Trophoblast cell (in vitro differentiated cells and primary cell): ENCODE data around the gene DAP3.
"Not testable (repeated sequence)": the region's sequence is repeated elsewhere in the genome, so short reads cannot be mapped to it uniquely, and the experiment has no call there.

ENCODE experiments used
- DNase-seq, 2 donors: peaks; one replicate each; pipeline ENCODE4 v3.0.0-alpha.2; 2016
- H2AFZ ChIP-seq: 2 replicates; pipeline ENCODE4 v1.6.1; 2013; ENCODE audit warnings: low read length, moderate library complexity, mild to moderate bottlenecking; ENCODE audit not compliant: insufficient read depth, poor library complexity
- H2AK5ac ChIP-seq: 2 replicates; pipeline ENCODE4 v1.6.1; 2013; ENCODE audit warnings: mild to moderate bottlenecking, low read length
- H2BK120ac ChIP-seq: 2 replicates; pipeline ENCODE4 v1.6.1; 2013; ENCODE audit warnings: low read length, mild to moderate bottlenecking, moderate library complexity; ENCODE audit not compliant: insufficient read depth, poor library complexity
- H2BK12ac ChIP-seq: 2 replicates; pipeline ENCODE4 v1.6.1; 2013; ENCODE audit warnings: mild to moderate bottlenecking, low read length, moderate library complexity
- H2BK5ac ChIP-seq: 2 replicates; pipeline ENCODE4 v1.6.1; 2013; ENCODE audit warnings: low read length, low read depth, moderate library complexity, mild to moderate bottlenecking; ENCODE audit not compliant: poor library complexity
- H3K14ac ChIP-seq: 2 replicates; pipeline ENCODE4 v1.6.1; 2013; ENCODE audit warnings: mild to moderate bottlenecking, low read length
- H3K18ac ChIP-seq: 2 replicates; pipeline ENCODE4 v1.6.1; 2013; ENCODE audit warnings: mild to moderate bottlenecking, low read length
- H3K23ac ChIP-seq: 2 replicates; pipeline ENCODE4 v1.6.1; 2013; ENCODE audit warnings: low read length
- H3K27ac ChIP-seq: 2 replicates; pipeline ENCODE4 v1.5.1; 2013; ENCODE audit warnings: low read depth, mild to moderate bottlenecking, inconsistent platforms, low read length, moderate library complexity
- H3K27me3 ChIP-seq: 2 replicates; pipeline ENCODE4 v1.6.1; 2013; ENCODE audit warnings: inconsistent platforms, mild to moderate bottlenecking, low read length, moderate library complexity; ENCODE audit not compliant: insufficient read depth
- H3K36me3 ChIP-seq, 2 experiments: 1 replicate in 1 of 2; 2 replicates in 1 of 2; pipeline ENCODE4 v1.6.1; 2013; ENCODE audit warnings: low read length in 2 of 2, mild to moderate bottlenecking in 2 of 2, moderate library complexity in 1 of 2; ENCODE audit not compliant: insufficient read depth in 2 of 2, control insufficient read depth in 1 of 2
- H3K4ac ChIP-seq: 2 replicates; pipeline ENCODE4 v1.6.1; 2013; ENCODE audit warnings: low read depth, mild to moderate bottlenecking, low read length, moderate library complexity
- H3K4me1 ChIP-seq, 2 experiments: 1 replicate in 1 of 2; 2 replicates in 1 of 2; pipeline ENCODE4 v1.6.1; 2013; ENCODE audit warnings: low read length in 2 of 2, mild to moderate bottlenecking in 2 of 2, moderate library complexity in 1 of 2; ENCODE audit not compliant: insufficient read depth in 2 of 2, control insufficient read depth in 1 of 2
- H3K4me2 ChIP-seq: 2 replicates; pipeline ENCODE4 v1.6.1; 2013; ENCODE audit warnings: inconsistent platforms, mild to moderate bottlenecking, low read length, moderate library complexity
- H3K4me3 ChIP-seq: 2 replicates; pipeline ENCODE4 v1.5.1; 2013; ENCODE audit warnings: mild to moderate bottlenecking, low read depth, low read length, inconsistent platforms
- H3K79me1 ChIP-seq: one replicate; pipeline ENCODE4 v1.6.1; 2013; ENCODE audit warnings: low read length
- H3K79me2 ChIP-seq: 2 replicates; pipeline ENCODE4 v1.6.1; 2013; ENCODE audit warnings: low read length, mild to moderate bottlenecking; ENCODE audit not compliant: control insufficient read depth, insufficient read depth, poor library complexity
- H3K9ac ChIP-seq: 2 replicates; pipeline ENCODE4 v1.6.1; 2013; ENCODE audit warnings: mild to moderate bottlenecking, low read length
- H3K9me3 ChIP-seq: 2 replicates; pipeline ENCODE4 v1.6.1; 2013; ENCODE audit warnings: low read depth, mild to moderate bottlenecking, control low read depth, inconsistent platforms, low read length; ENCODE audit not compliant: insufficient read depth
- H4K12ac ChIP-seq: 2 replicates; pipeline ENCODE4 v1.6.1; 2013; ENCODE audit warnings: low read depth, mild to moderate bottlenecking, low read length, moderate library complexity
- H4K8ac ChIP-seq: 2 replicates; pipeline ENCODE4 v1.6.1; 2013; ENCODE audit warnings: low read depth, mild to moderate bottlenecking, low read length, moderate library complexity
- H4K91ac ChIP-seq: one replicate; pipeline ENCODE4 v1.6.1; 2013; ENCODE audit warnings: low read depth, mild to moderate bottlenecking, low read length, moderate library complexity
- WGBS: extraction: QIAGEN DNeasy Blood & Tissue Kit; methylation state at CpG from one replicate; pipeline ENCODE4 v1.1.7; 2013; ENCODE audit warnings: missing lambda C conversion rate; ENCODE audit not compliant: insufficient read length, insufficient coverage; ENCODE audit errors: extremely low coverage; 5-methylcytosine and 5-hydroxymethylcytosine counted together

The DAP3 gene

GRCh38 chr1:155741908-155742307, 53.0 kb downstream of the DAP3 start:
- Histone ChIP-seq H2BK120ac (no peak overlapping the region), H3K79me1 (peaks cover 3% of the 10 kb centered on the region), H3K9me3 (no peaks in the 10 kb centered on the region), H4K12ac (no peak overlapping the region), H4K91ac (no peak overlapping the region), H4K8ac (no peak overlapping the region), H3K4me3 (no peak overlapping the region), H3K14ac (no peak overlapping the region), H3K36me3 (peaks cover 7% of the 10 kb centered on the region in 2 experiments), H3K18ac (no peak overlapping the region), H3K9ac (no peak overlapping the region), H2AFZ (no peak overlapping the region), H2AK5ac (no peak overlapping the region), H3K79me2 (peaks cover 2% of the 10 kb centered on the region), H3K27me3 (no peaks in the 10 kb centered on the region), H2BK12ac (no peak overlapping the region), H3K4me1 (no peaks in the 10 kb centered on the region), H2BK5ac (no peak overlapping the region), H3K27ac (no peak overlapping the region), H3K23ac (no peak overlapping the region), H3K4me2 (no peak overlapping the region), H3K4ac (no peak overlapping the region)
- DNase-seq = no peak
- no CpG with 5 or more reads among the region's 10 CpGs for WGBS

- peaks cover 2% of the 10 kb centered on the region for H3K79me2 ChIP-seq
- no peaks in the 10 kb centered on the region for H3K4me1 ChIP-seq
- no peak overlapping the region for H2BK12ac ChIP-seq
- no peak overlapping the region for H2AK5ac ChIP-seq
- no peak overlapping the region for H4K12ac ChIP-seq
- WGBS = no CpG with 5 or more reads among the region's 9 CpGs
- peak overlapping the region; percentile 79 for H2AFZ ChIP-seq
- H3K4me2 ChIP-seq = peak overlapping the region; percentile 86
- H4K8ac ChIP-seq = peak overlapping the region; percentile 74
- no peak overlapping the region for H3K18ac ChIP-seq
- H3K79me1 ChIP-seq = peaks cover 3% of the 10 kb centered on the region
- H3K27ac ChIP-seq = peak overlapping the region; percentile 51
- H3K14ac ChIP-seq = no peak overlapping the region
- H3K9ac ChIP-seq = no peak overlapping the region
- no peak overlapping the region for H3K23ac ChIP-seq
- no peaks in the 10 kb centered on the region for H3K9me3 ChIP-seq
- no peak overlapping the region for H4K91ac ChIP-seq
- peaks cover 10 to 18% of the 10 kb centered on the region in 2 experiments for H3K36me3 ChIP-seq
- H2BK120ac ChIP-seq = no peak overlapping the region
- no peaks in the 10 kb centered on the region for H3K27me3 ChIP-seq
- no peak overlapping the region for H3K4me3 ChIP-seq
- DNase-seq = no peak
- no peak overlapping the region for H3K4ac ChIP-seq
- H2BK5ac ChIP-seq = no peak overlapping the region
These were observed 55.9 kb downstream of the DAP3 start for GRCh38 chr1:155744711-155745283.

GRCh38 chr1:155745284-155746228, 56.7 kb downstream of the DAP3 start:
- peak overlapping the region; percentile 85 for H3K9ac ChIP-seq
- H4K91ac ChIP-seq = peak overlapping the region; percentile 39
- H3K23ac ChIP-seq, H3K79me1 ChIP-seq, H2AK5ac ChIP-seq, H3K9me3 ChIP-seq, H2BK12ac ChIP-seq, H3K27me3 ChIP-seq, H3K4me1 ChIP-seq, H3K18ac ChIP-seq, H2BK120ac ChIP-seq, H3K79me2 ChIP-seq: not testable (repeated sequence)
- H3K4me3 ChIP-seq = peak overlapping the region; percentile 72
- H2AFZ ChIP-seq = peak overlapping the region; percentile 79
- H4K8ac ChIP-seq = peak overlapping the region; percentile 87
- peak overlapping the region; percentile 64 for H3K4ac ChIP-seq
- WGBS = no CpG with 5 or more reads among the region's 77 CpGs
- H4K12ac ChIP-seq = peak overlapping the region; percentile 93
- H3K14ac ChIP-seq = peak overlapping the region; percentile 35
- H3K4me2 ChIP-seq = peak overlapping the region; percentile 86
- H2BK5ac ChIP-seq = peak overlapping the region; percentile 64
- peaks cover 14 to 19% of the 10 kb centered on the region in 2 experiments for H3K36me3 ChIP-seq
- peak overlapping the region; percentile 51 for H3K27ac ChIP-seq
- DNase-seq = peak; percentile 95

GRCh38 chr1:155747586-155747985, 58.7 kb downstream of the DAP3 start:
- H4K8ac ChIP-seq, H4K91ac ChIP-seq, H2BK12ac ChIP-seq, H3K4me3 ChIP-seq, H3K4me1 ChIP-seq, H3K9ac ChIP-seq, H3K23ac ChIP-seq, H2AFZ ChIP-seq, H4K12ac ChIP-seq, H2BK120ac ChIP-seq, H2AK5ac ChIP-seq, H3K18ac ChIP-seq, H3K27me3 ChIP-seq, H3K27ac ChIP-seq, DNase-seq, H3K9me3 ChIP-seq, H3K14ac ChIP-seq, H3K4ac ChIP-seq, H3K79me2 ChIP-seq, H3K4me2 ChIP-seq, H3K79me1 ChIP-seq, H2BK5ac ChIP-seq: not testable (repeated sequence)
- WGBS = no CpG with 5 or more reads among the region's 12 CpGs
- H3K36me3 ChIP-seq = peaks cover 27 to 32% of the 10 kb centered on the region in 2 experiments
